Esophagus mucosa (tissue), 1 donor: ENCODE results near the gene RBM7. TPM values are rescaled to one million over a fixed set of nuclear protein-coding genes. Genes with fewer than 3 reads are reported as not detected.

Source experiments
- ATAC-seq: fragments of 200-7000 bp; cut with Tn5 transposase; one replicate; pipeline ENCODE4 v1.9.1; 2020
- total RNA-seq: library from RNA; stranded (reverse); gene quantifications from one replicate; pipeline ENCODE4 v1.2.4, GENCODE V29; 2023
- donor health status: DM: yes; HTN: yes; CAD: no.

The RBM7 gene
- total RNA-seq, 1 donor from 2014 or later: 20.2 TPM

DNA sequence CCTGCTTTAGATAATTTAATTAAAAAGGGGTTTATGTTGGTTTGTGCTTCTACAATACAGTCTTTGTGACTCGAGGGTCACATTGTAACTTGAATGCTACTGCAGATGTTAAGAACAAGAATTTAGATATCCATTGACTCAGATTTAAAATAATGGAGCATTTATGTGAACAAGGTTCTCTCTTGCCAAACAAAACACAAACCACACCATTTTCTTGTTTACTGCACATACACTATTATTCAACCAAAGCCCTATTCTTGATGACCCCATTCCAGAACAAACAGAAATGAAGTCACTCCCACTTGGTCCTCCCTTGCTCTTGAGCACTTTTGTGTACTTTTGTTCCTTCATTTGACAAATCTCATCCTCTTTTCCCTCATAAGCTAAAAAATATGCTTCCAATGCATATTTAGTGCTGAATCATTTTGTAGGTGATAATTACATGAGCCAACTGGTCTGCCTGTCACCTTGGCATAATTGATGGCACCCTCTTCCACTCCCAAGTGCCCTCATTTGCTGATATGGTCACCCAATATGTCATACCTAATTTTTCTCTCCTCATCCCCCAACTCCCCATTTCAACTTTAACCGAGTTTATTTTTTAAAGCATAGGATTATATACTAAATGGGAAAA is 3.0 kb upstream of the RBM7 start:
- ATAC-seq: no peak

DNA sequence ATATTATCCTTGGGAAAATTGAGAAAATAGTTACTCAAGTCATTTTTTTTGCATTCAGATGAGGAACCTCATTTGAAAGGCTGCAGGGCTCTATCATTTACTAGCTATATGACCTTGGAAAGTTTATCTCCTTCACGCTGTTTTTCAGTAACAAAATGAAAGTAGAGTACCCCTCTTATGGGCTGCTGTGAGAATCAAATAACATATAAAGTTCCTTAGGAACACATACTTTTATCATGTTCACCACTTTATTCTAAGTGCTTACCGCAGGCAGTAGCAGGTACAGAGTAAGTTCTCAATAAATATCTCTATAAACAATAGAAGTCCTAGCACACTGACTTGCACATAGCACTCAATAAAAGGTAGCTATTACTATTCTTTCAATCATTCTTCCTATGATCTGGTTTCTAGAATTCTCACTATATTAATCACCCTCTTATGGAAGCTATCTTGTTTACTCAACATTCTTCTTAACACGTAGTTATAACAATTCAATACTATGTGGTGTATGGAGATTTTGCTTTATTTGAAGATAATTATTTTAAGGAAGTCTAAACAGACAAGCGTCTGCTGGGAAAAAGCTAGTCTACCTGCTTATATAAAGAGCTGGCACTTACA is 2.1 kb upstream of the RBM7 start:
- no peak for ATAC-seq

DNA sequence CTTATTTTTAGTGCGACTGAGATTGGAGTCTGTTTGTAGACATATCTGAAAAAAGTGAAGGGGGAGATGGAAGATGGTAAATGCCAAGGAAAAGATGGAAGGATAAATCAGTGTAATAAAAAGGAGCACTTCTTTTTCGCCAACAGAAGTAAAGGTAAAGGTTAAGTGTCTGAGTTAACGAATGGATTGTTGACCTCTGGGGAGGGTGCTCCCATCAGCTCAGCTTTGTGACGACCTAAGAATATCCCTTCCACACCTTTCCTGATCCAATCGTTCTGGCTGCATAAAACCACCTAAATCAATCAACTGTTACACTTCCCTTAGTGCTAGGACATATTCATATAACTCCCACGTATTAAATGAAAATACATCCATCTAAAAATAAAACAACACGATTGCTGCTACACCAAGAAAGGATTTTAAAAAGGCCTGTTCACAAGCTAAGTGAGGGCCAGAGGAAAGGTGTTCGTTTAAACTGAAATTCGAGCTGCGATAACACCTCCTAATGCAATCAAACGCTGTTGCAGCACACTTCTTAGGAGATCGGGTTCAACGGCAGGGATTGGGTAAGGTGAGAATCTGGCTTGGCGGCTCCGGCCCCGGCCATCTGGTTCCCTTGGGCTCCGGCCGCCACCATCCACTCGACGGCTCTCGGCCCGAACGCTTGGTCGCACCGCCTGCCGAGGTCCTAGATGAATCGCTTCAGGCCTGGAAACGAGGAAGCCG is 813 bp upstream of the RBM7 start:
- ATAC-seq: peak; percentile 59

- ATAC-seq: no peak
Measured at GRCh38 chr11:114400915-114401223, 403 bp downstream of the RBM7 start.

DNA sequence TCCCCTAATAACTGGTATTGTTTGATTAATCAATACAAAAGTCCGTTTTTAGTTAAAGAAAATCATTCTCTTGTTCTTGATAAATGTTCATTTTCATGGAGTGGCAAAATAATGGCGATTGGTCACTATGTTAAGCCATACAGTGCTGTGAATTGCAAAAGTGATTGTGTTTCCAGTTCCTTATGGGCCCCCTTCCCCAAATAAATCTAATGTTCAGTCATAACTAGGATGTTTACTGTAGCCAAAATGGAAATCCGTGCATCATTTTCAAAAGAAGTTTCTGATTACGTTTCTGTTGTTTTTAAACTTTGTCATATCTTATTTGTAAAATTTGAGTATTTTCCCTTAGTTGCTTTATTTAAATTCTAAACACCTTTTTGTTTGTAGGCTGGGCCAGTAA is 845 bp downstream of the RBM7 start:
- ATAC-seq: no peak

DNA sequence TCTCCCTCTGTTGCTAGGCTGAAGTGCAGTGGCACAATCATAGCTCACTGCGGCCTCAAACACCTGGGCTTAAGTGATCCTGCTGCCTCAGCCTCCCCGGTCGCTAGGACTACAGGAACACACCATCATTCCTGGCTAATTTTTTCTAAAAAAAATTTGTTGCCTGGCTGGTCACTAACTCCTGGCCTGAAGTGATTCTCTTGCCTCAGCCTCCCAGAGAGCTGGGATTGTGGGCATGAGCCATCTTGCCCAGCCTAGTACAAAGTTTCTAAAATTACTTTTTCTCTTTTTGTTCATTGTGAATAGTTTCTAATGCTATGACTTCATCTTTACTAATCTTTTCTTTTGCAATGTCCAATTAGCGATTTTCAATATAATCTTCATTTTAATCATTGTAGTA is 12.5 kb downstream of the RBM7 start:
- ATAC-seq: peak; percentile 32

- ATAC-seq: no peak
Measured at GRCh38 chr11:114413958-114414357, 13.5 kb downstream of the RBM7 start.

DNA sequence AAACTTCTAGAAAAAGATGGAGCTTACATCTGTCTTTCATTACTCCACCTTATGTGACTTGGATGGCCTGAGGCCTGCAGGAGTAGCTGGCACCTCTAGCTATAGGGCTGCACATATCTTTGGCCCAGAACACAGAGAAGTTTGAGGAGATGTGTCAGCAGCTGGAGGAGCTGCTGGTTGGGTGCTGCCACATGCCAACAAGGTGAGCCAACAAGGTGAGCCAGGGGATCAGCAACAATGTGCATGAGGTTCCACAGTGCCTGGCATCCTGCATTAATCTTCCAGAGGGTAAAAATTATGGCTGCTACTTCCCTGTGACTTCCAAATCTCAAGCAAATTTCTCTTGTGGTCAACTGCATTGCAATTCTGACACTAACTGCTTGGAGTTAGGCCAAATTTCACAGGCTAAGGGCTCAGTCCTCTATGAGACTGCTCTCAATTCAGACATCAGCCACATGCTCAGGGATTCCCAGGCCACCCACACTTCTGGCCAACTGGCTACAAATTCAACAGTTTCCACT is 16.0 kb downstream of the RBM7 start:
- peak; percentile 98 for ATAC-seq

- ATAC-seq: no peak
Measured at GRCh38 chr11:114426280-114426679, 25.8 kb downstream of the RBM7 start.

GRCh38 chr11:114430290-114430689 is 29.8 kb downstream of the RBM7 start:
- ATAC-seq: no peak

DNA sequence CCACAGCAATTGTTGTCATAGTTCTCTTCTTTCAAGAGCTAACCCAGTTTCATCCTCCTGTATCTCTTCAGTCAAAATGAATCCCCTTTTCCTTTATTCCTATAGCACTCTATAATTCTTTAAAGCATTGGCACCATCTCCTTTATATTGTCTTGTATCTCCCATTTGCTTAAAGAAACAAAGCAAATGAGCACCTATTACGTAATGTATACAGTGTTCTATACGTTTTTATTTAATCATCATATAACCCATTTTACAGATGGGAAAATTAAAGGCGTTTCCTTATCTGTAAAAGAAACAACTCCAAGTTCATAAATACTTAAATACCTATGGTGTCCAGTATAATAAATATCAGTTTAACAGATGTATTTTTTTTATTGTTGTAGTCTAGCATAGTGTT is 32.4 kb downstream of the RBM7 start:
- ATAC-seq: no peak

DNA sequence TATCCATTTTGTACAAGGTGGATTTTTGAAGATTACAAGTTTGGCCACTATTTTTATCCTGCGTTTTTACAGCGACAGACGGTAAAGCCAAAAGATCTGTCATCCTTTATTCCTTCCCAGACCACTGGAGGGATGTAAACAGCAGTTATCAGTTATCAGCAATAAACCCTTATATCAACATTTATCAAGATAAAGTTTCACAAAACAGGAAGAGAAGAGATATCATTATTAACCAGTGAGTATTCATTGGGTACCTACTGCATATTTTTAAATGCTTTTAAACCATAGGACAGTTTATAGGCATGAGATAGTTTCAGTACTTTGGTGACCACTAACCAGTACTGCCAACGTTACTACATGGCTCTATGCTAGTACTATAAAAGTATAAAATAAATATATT is 32.9 kb downstream of the RBM7 start:
- ATAC-seq: no peak

GRCh38 chr11:114438303-114438702 is 37.8 kb downstream of the RBM7 start:
- peak; percentile 27 for ATAC-seq

DNA sequence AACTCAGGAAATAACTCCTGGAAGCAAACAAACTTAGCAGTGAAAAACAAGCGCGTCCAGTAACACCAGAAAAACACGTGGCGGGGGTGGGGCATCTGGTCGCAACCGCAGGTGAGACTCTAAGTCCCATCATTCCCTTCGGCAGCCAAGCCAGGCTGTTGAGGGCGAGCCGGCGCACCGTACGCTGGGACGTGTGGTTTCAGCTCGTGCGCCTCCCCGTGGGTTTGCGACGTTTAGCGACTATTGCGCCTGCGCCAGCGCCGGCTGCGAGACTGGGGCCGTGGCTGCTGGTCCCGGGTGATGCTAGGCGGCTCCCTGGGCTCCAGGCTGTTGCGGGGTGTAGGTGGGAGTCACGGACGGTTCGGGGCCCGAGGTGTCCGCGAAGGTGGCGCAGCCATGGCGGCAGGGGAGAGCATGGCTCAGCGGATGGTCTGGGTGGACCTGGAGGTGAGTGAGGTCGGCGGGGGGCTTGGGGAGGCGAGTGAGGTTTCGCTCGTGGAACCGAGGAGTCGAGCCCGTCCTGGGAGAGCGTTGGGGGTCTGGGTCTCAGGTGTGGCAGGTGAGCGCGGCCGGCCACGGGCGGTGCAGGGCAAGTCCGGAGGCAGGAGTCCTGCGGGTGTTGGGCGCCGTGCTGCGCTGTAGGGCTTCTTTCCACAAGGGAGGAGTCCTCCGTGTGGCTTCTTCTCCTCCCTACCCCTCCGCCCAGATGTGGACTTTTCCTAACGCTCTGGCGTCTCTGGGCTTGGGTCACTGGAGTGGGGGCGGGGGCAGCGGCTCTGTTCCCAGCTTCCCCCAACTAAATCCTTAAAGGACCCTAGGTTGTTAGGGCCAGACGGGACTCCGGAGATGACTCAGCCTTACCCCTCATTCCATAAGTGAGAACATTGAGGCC is 39.0 kb downstream of the RBM7 start, which contains the start of gene REXO2:
Gene REXO2, plus strand, starts transcription at position 239 of the 892 bp plus-strand sequence. Its CDS starts 62 bp downstream, at position 301.
- peak; percentile 99 for ATAC-seq

DNA sequence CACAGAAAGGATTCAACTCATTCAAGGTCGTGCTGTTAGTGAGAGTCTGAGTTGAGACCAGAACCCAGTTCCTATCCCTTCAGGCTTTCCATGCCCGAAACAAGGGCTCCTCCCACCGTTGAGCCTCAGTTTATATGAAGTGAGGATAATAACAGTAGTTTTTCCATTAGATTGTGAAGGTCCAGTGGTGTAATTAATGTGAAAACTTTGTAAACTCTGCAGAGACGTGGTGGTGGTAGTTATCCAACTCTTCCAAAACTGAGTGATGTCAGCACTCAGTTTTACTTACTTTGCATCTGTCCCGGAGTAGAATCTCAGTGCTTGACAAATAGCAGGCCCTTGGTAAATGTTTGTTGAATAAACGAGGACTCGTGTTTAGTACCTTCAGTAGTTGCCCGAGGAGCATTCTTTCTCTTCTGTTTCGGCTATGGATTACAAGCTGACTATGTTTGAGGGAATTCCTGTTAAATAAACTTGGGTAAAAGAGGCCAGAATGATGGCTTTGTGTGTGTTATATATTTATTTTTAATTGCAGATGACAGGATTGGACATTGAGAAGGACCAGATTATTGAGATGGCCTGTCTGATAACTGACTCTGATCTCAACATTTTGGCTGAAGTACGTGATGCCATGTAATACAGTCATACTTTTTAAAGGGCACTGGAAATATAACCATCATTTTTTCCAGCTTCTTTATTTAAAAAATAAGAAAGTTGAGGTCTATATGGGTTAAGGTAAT is 39.8 kb downstream of the RBM7 start:
- ATAC-seq: no peak

DNA sequence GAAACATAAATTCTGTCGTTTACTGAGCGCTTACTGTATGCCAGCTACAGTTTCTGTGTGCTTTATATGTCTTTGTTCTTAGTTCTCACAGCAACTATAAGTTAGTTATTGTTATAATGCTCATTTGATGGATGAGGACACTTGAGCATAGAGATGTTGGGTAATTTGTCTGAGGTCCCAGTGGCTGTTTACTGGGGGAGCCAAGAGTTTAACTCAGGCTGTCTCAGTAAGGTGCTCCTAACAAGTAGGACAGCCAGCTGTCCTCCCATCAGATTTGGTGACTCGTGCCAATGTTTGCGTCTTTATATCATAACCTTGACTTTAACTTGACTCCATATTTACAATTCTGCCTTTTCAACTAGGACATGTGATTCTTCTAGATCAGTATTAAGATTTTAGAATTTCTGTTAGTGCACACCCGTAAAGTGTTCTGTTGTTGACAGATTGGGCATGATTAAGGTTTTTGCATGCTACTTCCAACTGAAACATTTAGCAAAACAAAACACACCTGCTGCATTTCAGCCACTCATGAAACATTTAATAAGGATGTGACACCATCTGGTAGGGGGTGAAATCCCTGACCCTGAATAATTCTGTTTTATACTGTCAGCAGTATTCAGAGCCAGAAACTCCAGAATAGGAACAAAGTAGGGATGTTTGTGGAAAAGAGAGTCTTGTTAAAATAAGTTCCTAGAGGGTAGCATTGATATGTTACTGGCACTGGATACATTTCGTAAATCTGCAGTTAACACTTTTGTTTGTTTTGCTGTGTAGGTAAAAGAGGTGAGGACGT is 40.7 kb downstream of the RBM7 start:
- ATAC-seq: no peak

DNA sequence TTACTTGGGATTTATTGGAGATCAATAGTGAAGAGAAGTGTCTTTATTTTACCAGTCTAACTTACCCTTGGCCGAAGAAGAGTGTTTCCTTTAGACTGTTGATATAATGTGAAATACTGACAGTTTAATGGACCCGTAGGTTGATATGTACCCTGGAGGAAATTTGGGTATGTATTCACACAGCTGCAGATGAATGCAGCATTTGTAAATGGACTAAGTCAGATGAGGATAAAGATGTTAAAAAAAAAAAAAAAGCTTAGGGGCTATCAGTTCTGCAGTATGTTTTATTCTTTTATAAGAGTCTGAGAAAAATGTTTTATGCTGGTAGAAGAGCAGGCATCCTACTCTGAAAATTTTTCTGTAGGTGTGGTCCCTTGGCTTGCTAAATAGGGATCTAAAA is 41.5 kb downstream of the RBM7 start:
- no peak for ATAC-seq

- ATAC-seq: no peak
Measured at GRCh38 chr11:114442536-114442935, 42.1 kb downstream of the RBM7 start.

GRCh38 chr11:114447444-114447843 is 47.0 kb downstream of the RBM7 start:
- ATAC-seq: no peak

DNA sequence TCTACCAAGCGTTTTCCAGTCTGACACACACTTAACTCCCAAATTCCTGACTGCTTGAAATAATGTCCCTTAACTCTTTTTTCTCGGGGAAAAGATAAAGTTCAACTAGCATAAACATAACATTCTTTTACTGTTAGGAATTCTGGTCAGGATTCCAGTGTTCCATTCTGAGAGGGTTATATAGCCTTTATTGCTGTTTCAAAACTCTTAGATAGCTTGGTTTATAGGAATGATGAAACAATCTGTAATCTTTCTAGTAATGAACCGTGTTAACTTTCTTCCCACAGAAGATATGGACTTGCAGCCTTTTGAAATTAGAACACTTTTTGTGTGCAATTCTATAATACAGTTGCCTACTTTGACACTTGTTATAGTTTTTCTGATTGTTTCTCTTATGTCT is 47.4 kb downstream of the RBM7 start:
- no peak for ATAC-seq
